Skeletal muscle tissue (tissue), 4 donors: ENCODE results near the gene PCDHGA10. TPM values are rescaled to one million over a fixed set of nuclear protein-coding genes. Genes with fewer than 3 reads are reported as not detected.
A peak's percentile ranks its signal among the peaks of the same experiment; 100 is the strongest.
"Not testable (repeated sequence)": the region's sequence is repeated elsewhere in the genome, so short reads cannot be mapped to it uniquely, and the experiment has no call there.

Experiments used
- H3K27ac ChIP-seq: one replicate; pipeline ENCODE4 v1.7.0; 2013; ENCODE audit warnings: mild to moderate bottlenecking, low read depth, low read length, inconsistent platforms
- H3K27me3 ChIP-seq, 3 donors: one replicate each; pipeline ENCODE4 v1.7.0; 2013; ENCODE audit warnings: low read length in 3 of 3; ENCODE audit not compliant: control insufficient read depth in 3 of 3, insufficient read depth in 3 of 3
- H3K36me3 ChIP-seq, 3 donors: one replicate each; pipeline ENCODE4 v1.7.0; 2013; ENCODE audit warnings: low read length in 3 of 3; ENCODE audit not compliant: control insufficient read depth in 3 of 3, insufficient read depth in 3 of 3
- H3K4me1 ChIP-seq, 3 donors: one replicate each; pipeline ENCODE4 v1.7.0; 2013; ENCODE audit warnings: low read length in 3 of 3, mild to moderate bottlenecking in 3 of 3; ENCODE audit not compliant: control insufficient read depth in 3 of 3, insufficient read depth in 3 of 3
- H3K4me3 ChIP-seq, 3 donors: one replicate each; pipeline ENCODE4 v1.7.0; 2013; ENCODE audit warnings: low read length in 3 of 3
- H3K9ac ChIP-seq, 3 donors: one replicate each; pipeline ENCODE4 v1.7.0; 2013; ENCODE audit warnings: low read length in 3 of 3, mild to moderate bottlenecking in 3 of 3, moderate library complexity in 2 of 3, low read depth in 1 of 3
- H3K9me3 ChIP-seq, 3 donors: one replicate each; pipeline ENCODE4 v1.7.0; 2013; ENCODE audit warnings: low read length in 3 of 3; ENCODE audit not compliant: control insufficient read depth in 3 of 3
- total RNA-seq: library from RNA; depleted of rRNA; stranded (reverse); fragments of >200 nt; gene quantifications from one replicate; pipeline ENCODE4 v1.2.3, GENCODE V29; 2014
- donor health status: Osteomylitis.

Gene PCDHGA10
- total RNA-seq, 1 donor from 2014 or later, result 4.2 TPM

GRCh38 chr5:141407790-141408505, 4.8 kb upstream of the PCDHGA10 start, which contains the start of gene PCDHGB6:
Gene PCDHGB6 (plus strand): TSS chr5:141408021. CDS start chr5:141408203, 182 bp downstream.
- Histone ChIP-seq H3K4me1 (peaks cover 0 to 10% (median 5%) of the 10 kb centered on the region in 3 donors), H3K9me3 (peaks cover 3 to 30% (median 27%) of the 10 kb centered on the region in 3 donors), H3K9ac (peak within 1 kb of the TSS in 2 of 3 donors; percentile 55 to 76), H3K27ac (peak within 1 kb of the TSS; percentile 36), H3K36me3 (peaks cover 0 to 19% (median 4%) of the 10 kb centered on the region in 3 donors), H3K4me3 (peak within 1 kb of the TSS; percentile 60 to 65 (median 60))
- not testable (repeated sequence) for H3K27me3 ChIP-seq

GRCh38 chr5:141409598-141410306, 3.0 kb upstream of the PCDHGA10 start:
- no peak overlapping the region for H3K27ac ChIP-seq
- H3K9ac ChIP-seq, result no peak overlapping the region
- peaks cover 2 to 21% (median 4%) of the 10 kb centered on the region in 3 donors for H3K36me3 ChIP-seq
- H3K4me1 ChIP-seq, result peaks cover 0 to 11% (median 6%) of the 10 kb centered on the region in 3 donors
- H3K4me3 ChIP-seq, result peak overlapping the region; percentile 33 to 68 (median 44)
- H3K27me3 ChIP-seq, result peaks cover 2 to 7% (median 6%) of the 10 kb centered on the region in 3 donors
- H3K9me3 ChIP-seq, result peaks cover 10 to 30% (median 17%) of the 10 kb centered on the region in 3 donors

GRCh38 chr5:141411575-141411974, 1.2 kb upstream of the PCDHGA10 start:
- Histone ChIP-seq H3K27me3 (peaks cover 0 to 7% (median 6%) of the 10 kb centered on the region in 3 donors), H3K9me3 (peaks cover 10 to 28% (median 16%) of the 10 kb centered on the region in 3 donors), H3K9ac (peak overlapping the region in 1 of 3 donors; percentile 6), H3K27ac (no peak overlapping the region), H3K4me1 (peaks cover 0 to 13% (median 6%) of the 10 kb centered on the region in 3 donors), H3K4me3 (peak overlapping the region; percentile 23 to 41 (median 35)), H3K36me3 (peaks cover 2 to 20% (median 4%) of the 10 kb centered on the region in 3 donors)

- Histone ChIP-seq H3K4me1 (peaks cover 0 to 19% (median 8%) of the 10 kb centered on the region in 3 donors), H3K27ac (no peak overlapping the region), H3K36me3 (peaks cover 2 to 22% (median 4%) of the 10 kb centered on the region in 3 donors), H3K9me3 (peaks cover 14 to 28% (median 20%) of the 10 kb centered on the region in 3 donors), H3K27me3 (peaks cover 0 to 7% (median 6%) of the 10 kb centered on the region in 3 donors), H3K4me3 (peak overlapping the region; percentile 55 to 70 (median 67)), H3K9ac (peak overlapping the region in 2 of 3 donors; percentile 25 to 43)
Measured at GRCh38 chr5:141413540-141414069, 818 bp downstream of the PCDHGA10 start.

DNA sequence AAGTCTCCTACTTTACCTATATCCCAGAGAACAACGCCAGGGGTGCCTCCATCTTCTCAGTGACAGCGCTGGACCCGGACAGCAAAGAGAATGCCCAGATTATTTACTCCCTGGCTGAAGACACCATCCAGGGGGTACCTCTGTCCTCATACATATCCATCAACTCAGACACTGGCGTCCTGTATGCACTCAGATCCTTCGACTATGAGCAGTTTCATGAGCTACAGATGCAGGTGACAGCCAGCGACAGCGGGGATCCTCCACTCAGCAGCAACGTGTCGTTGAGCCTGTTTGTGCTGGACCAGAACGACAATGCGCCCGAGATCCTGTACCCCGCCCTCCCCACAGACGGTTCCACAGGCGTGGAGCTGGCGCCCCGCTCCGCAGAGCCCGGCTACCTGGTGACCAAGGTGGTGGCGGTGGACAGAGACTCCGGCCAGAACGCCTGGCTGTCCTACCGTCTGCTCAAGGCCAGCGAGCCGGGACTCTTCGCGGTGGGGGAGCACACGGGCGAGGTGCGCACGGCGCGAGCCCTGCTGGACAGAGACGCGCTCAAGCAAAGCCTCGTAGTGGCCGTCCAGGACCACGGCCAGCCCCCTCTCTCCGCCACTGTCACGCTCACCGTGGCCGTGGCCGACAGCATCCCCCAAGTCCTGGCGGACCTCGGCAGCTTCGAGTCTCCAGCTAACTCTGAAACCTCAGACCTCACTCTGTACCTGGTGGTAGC, 1.9 kb downstream of the PCDHGA10 start:
- H3K4me1 ChIP-seq, result peaks cover 0 to 23% (median 16%) of the 10 kb centered on the region in 3 donors
- H3K9ac ChIP-seq, H3K27me3 ChIP-seq, H3K27ac ChIP-seq: not testable (repeated sequence)
- H3K36me3 ChIP-seq, result peaks cover 4 to 24% (median 5%) of the 10 kb centered on the region in 3 donors
- peak overlapping the region in 2 of 3 donors; percentile 49 to 67 for H3K4me3 ChIP-seq
- H3K9me3 ChIP-seq, result peaks cover 19 to 27% (median 21%) of the 10 kb centered on the region in 3 donors

DNA sequence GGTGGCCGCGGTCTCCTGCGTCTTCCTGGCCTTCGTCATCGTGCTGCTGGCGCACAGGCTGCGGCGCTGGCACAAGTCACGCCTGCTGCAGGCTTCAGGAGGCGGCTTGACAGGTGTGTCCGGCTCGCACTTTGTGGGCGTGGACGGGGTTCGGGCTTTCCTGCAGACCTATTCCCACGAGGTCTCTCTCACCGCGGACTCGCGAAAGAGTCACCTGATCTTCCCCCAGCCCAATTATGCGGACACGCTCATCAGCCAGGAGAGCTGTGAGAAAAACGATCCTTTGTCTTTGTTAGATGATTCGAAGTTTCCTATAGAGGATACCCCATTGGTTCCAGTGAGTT, 2.5 kb downstream of the PCDHGA10 start:
- Histone ChIP-seq H3K4me1 (peaks cover 0 to 26% (median 15%) of the 10 kb centered on the region in 3 donors), H3K9me3 (peaks cover 21 to 24% (median 21%) of the 10 kb centered on the region in 3 donors), H3K36me3 (peaks cover under 1 to 19% (median 7%) of the 10 kb centered on the region in 3 donors)
- not testable (repeated sequence) for H3K27ac ChIP-seq, H3K27me3 ChIP-seq, H3K4me3 ChIP-seq, H3K9ac ChIP-seq

- peaks cover 24 to 39% (median 30%) of the 10 kb centered on the region in 3 donors for H3K9me3 ChIP-seq
- peak within 1 kb of the TSS; percentile 68 to 76 (median 73) for H3K4me3 ChIP-seq
- H3K27me3 ChIP-seq, result not testable (repeated sequence)
- peaks cover 0 to 29% (median 21%) of the 10 kb centered on the region in 3 donors for H3K4me1 ChIP-seq
- peaks cover 3 to 20% (median 7%) of the 10 kb centered on the region in 3 donors for H3K36me3 ChIP-seq
- H3K27ac ChIP-seq, result peak within 1 kb of the TSS; percentile 62
- H3K9ac ChIP-seq, result peak within 1 kb of the TSS; percentile 65 to 76 (median 66)
Measured at GRCh38 chr5:141417494-141418172, 4.8 kb downstream of the PCDHGA10 start, which contains the start of gene PCDHGB7. Gene PCDHGB7 (plus strand): TSS chr5:141417677. CDS start chr5:141417860, 183 bp downstream.

DNA sequence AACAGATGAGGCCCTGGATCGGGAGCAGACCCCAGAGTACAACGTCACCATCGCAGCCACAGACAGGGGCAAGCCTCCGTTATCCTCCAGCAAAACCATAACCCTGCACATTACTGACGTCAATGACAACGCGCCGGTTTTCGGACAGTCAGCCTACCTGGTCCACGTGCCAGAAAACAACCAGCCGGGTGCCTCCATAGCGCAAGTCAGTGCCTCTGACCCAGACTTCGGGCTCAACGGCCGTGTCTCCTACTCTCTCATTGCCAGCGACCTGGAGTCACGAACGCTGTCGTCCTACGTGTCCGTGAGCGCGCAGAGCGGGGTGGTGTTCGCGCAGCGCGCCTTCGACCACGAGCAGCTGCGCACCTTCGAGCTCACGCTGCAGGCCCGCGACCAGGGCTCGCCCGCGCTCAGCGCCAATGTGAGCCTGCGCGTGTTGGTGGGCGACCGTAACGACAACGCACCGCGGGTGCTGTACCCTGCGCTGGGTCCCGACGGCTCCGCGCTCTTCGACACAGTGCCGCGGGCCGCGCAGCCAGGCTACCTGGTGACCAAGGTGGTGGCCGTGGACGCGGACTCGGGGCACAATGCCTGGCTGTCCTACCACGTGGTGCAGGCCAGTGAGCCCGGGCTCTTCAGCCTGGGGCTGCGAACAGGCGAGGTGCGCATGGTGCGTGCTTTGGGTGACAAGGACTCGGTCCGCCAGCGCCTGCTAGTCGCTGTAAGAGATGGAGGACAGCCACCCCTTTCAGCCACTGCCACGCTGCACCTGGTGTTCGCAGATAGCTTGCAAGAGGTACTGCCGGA, 6.5 kb downstream of the PCDHGA10 start:
- Histone ChIP-seq H3K27ac (no peak overlapping the region), H3K27me3 (peaks cover 2 to 3% (median 2%) of the 10 kb centered on the region in 3 donors), H3K4me1 (peaks cover 0 to 32% (median 19%) of the 10 kb centered on the region in 3 donors), H3K9me3 (peaks cover 24 to 43% (median 33%) of the 10 kb centered on the region in 3 donors), H3K9ac (no peak overlapping the region), H3K36me3 (peaks cover 6 to 19% (median 7%) of the 10 kb centered on the region in 3 donors), H3K4me3 (peak overlapping the region; percentile 26 to 58 (median 37))
